ENCODE results near the gene NRG2. TPM values are rescaled to one million over a fixed set of nuclear protein-coding genes. Genes with fewer than 3 reads are reported as not detected.

NRG2 gene
- total RNA-seq, 6 donors from 2014 or later = 0.46 to 4.2 (median 1.5) TPM

- 53 to 61% methylated on average over 6 of the region's 6 CpGs for WGBS, 2 donors
- Histone ChIP-seq H3K27ac (no peak overlapping the region), H3K4me3 (no peak overlapping the region), H3K36me3 (no peaks in the 10 kb centered on the region), H3K27me3 (no peaks in the 10 kb centered on the region), H3K4me1 (peaks cover 0 to 10% (median 7%) of the 10 kb centered on the region in 4 donors), H3K9me3 (no peaks in the 10 kb centered on the region)
- no peak for TF ChIP-seq EP300 (IDR thresholded peaks at IDR 0.05)
- no peak for TF ChIP-seq POLR2AphosphoS5 (IDR thresholded peaks at IDR 0.05)
- no peak for TF ChIP-seq CTCF (IDR thresholded peaks at IDR 0.05)
- no peak for TF ChIP-seq POLR2A (IDR thresholded peaks at IDR 0.05)
- no peak for DNase-seq
- ATAC-seq (ENCODE audit: low FRiP score in 2 of 2) = no peak
Measured at GRCh38 chr5:139877129-139877597, 165.9 kb downstream of the NRG2 start.

- WGBS, 2 donors = 95% methylated on average over 2 of the region's 2 CpGs
- DNase-seq (no peak), ATAC-seq (ENCODE audit: low FRiP score in 2 of 2) (no peak)
- no peaks in the 10 kb centered on the region for H3K27me3 ChIP-seq
- H3K4me1 ChIP-seq = peaks cover 0 to 9% (median 5%) of the 10 kb centered on the region in 4 donors
- H3K9me3 ChIP-seq = no peaks in the 10 kb centered on the region
- no peak overlapping the region for H3K27ac ChIP-seq
- H3K36me3 ChIP-seq = no peaks in the 10 kb centered on the region
- TF ChIP-seq CTCF (IDR thresholded peaks at IDR 0.05) = no peak
- TF ChIP-seq POLR2AphosphoS5 (IDR thresholded peaks at IDR 0.05) = no peak
- TF ChIP-seq EP300 (IDR thresholded peaks at IDR 0.05) = no peak
- TF ChIP-seq POLR2A (IDR thresholded peaks at IDR 0.05) = no peak
- no peak overlapping the region for H3K4me3 ChIP-seq
Measured at GRCh38 chr5:139875957-139876356, 167.1 kb downstream of the NRG2 start.

GRCh38 chr5:139872851-139873794, 170.0 kb downstream of the NRG2 start:
- ATAC-seq (ENCODE audit: low FRiP score in 2 of 2) (no peak), DNase-seq (no peak)
- Histone ChIP-seq H3K36me3 (no peaks in the 10 kb centered on the region), H3K4me1 (no peaks in the 10 kb centered on the region), H3K27me3 (no peaks in the 10 kb centered on the region), H3K27ac (no peak overlapping the region), H3K9me3 (no peaks in the 10 kb centered on the region), H3K4me3 (no peak overlapping the region)
- TF ChIP-seq CTCF (IDR thresholded peaks at IDR 0.05) (no peak), POLR2AphosphoS5 (IDR thresholded peaks at IDR 0.05) (no peak), EP300 (IDR thresholded peaks at IDR 0.05) (no peak), POLR2A (IDR thresholded peaks at IDR 0.05) (no peak)
- WGBS, 2 donors = 65 to 76% methylated on average over 6 to 15 of the region's 16 CpGs

- no peaks in the 10 kb centered on the region for H3K9me3 ChIP-seq
- DNase-seq = no peak
- no peaks in the 10 kb centered on the region for H3K36me3 ChIP-seq
- 80 to 86% methylated on average over 8 to 9 of the region's 9 CpGs for WGBS, 2 donors
- no peak for ATAC-seq (ENCODE audit: low FRiP score in 2 of 2)
- no peak overlapping the region for H3K4me3 ChIP-seq
- H3K27ac ChIP-seq = no peak overlapping the region
- H3K27me3 ChIP-seq = no peaks in the 10 kb centered on the region
- TF ChIP-seq EP300 (IDR thresholded peaks at IDR 0.05) (no peak), POLR2A (IDR thresholded peaks at IDR 0.05) (no peak)
- no peaks in the 10 kb centered on the region for H3K4me1 ChIP-seq
Measured at GRCh38 chr5:139872052-139872766, 170.9 kb downstream of the NRG2 start.

GRCh38 chr5:139871614-139872013, 171.5 kb downstream of the NRG2 start:
- TF ChIP-seq POLR2A (IDR thresholded peaks at IDR 0.05) (no peak), POLR2AphosphoS5 (IDR thresholded peaks at IDR 0.05) (no peak), CTCF (IDR thresholded peaks at IDR 0.05) (no peak), EP300 (IDR thresholded peaks at IDR 0.05) (no peak)
- no peak overlapping the region for H3K27ac ChIP-seq
- no peak for ATAC-seq (ENCODE audit: low FRiP score in 2 of 2)
- no peaks in the 10 kb centered on the region for H3K27me3 ChIP-seq
- 91 to 92% methylated on average over 7 to 9 of the region's 9 CpGs for WGBS, 2 donors
- no peaks in the 10 kb centered on the region for H3K9me3 ChIP-seq
- no peaks in the 10 kb centered on the region for H3K36me3 ChIP-seq
- no peak overlapping the region for H3K4me3 ChIP-seq
- no peaks in the 10 kb centered on the region for H3K4me1 ChIP-seq
- no peak for DNase-seq
